ENCODE data around the gene RPL14.

RPL14 gene

GRCh38 chr3:40452057-40452456, 5.1 kb upstream of the RPL14 start:
- TF ChIP-seq OSR1 (CRISPR knock-in tag; IDR thresholded peaks at IDR 0.05) (no peak), GLIS3 (CRISPR knock-in tag; IDR thresholded peaks at IDR 0.05) (no peak), BACH2 (CRISPR knock-in tag; IDR thresholded peaks at IDR 0.05; ENCODE audit: borderline replicate concordance) (no peak), RARB (CRISPR knock-in tag; IDR thresholded peaks at IDR 0.05) (no peak), TCF4 (CRISPR knock-in tag; IDR thresholded peaks at IDR 0.05; ENCODE audit: borderline replicate concordance) (no peak), ZFP3 (CRISPR knock-in tag; IDR thresholded peaks at IDR 0.05) (no peak), TOX (CRISPR knock-in tag; IDR thresholded peaks at IDR 0.05; ENCODE audit: borderline replicate concordance) (no peak), CSRNP3 (CRISPR knock-in tag; IDR thresholded peaks at IDR 0.05) (no peak), ZNF8 (CRISPR knock-in tag; IDR thresholded peaks at IDR 0.05) (no peak), ARNTL (CRISPR knock-in tag; IDR thresholded peaks at IDR 0.05; ENCODE audit: borderline replicate concordance, low read depth) (no peak), PATZ1 (CRISPR knock-in tag; IDR thresholded peaks at IDR 0.05; ENCODE audit: borderline replicate concordance) (no peak), ESRRG (CRISPR knock-in tag; IDR thresholded peaks at IDR 0.05) (no peak), CSDC2 (CRISPR knock-in tag; IDR thresholded peaks at IDR 0.05) (no peak)
- TF ChIP-seq, protein P1, sequence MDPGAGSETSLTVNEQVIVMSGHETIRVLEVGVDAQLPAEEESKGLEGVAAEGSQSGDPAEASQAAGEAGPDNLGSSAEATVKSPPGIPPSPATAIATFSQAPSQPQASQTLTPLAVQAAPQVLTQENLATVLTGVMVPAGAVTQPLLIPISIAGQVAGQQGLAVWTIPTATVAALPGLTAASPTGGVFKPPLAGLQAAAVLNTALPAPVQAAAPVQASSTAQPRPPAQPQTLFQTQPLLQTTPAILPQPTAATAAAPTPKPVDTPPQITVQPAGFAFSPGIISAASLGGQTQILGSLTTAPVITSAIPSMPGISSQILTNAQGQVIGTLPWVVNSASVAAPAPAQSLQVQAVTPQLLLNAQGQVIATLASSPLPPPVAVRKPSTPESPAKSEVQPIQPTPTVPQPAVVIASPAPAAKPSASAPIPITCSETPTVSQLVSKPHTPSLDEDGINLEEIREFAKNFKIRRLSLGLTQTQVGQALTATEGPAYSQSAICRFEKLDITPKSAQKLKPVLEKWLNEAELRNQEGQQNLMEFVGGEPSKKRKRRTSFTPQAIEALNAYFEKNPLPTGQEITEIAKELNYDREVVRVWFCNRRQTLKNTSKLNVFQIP (CRISPR knock-in tag; IDR thresholded peaks at IDR 0.05; ENCODE audit: borderline replicate concordance, low read depth): no peak

DNA sequence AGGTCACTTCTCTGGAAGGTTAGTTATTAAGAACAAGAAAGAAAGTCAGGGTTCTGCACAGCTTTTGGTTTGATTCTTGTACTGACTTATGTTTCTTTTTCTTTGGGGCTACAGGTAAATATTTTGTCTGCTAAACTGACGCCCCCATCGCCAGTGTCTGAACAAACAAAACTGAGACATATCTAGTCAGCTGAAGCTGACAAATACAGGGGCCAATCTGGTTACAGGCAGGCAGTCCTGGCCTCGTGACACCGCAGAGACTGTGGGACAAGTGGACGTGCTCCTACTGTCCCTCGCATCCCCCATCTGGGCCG, 4.6 kb upstream of the RPL14 start:
- no peak for TF ChIP-seq TSHZ2 (CRISPR knock-in tag; IDR thresholded peaks at IDR 0.05)
- TF ChIP-seq ZC3H10 (CRISPR knock-in tag; IDR thresholded peaks at IDR 0.05): no peak
- no peak for TF ChIP-seq SNAI2 (CRISPR knock-in tag; IDR thresholded peaks at IDR 0.05)
- TF ChIP-seq ESRRG (CRISPR knock-in tag; IDR thresholded peaks at IDR 0.05): no peak
- TF ChIP-seq ZNF8 (CRISPR knock-in tag; IDR thresholded peaks at IDR 0.05): no peak
- no peak for TF ChIP-seq ARNTL (CRISPR knock-in tag; IDR thresholded peaks at IDR 0.05; ENCODE audit: borderline replicate concordance, low read depth)
- TF ChIP-seq PPARA (CRISPR knock-in tag; IDR thresholded peaks at IDR 0.05; ENCODE audit: borderline replicate concordance): no peak
- TF ChIP-seq ZFP3 (CRISPR knock-in tag; IDR thresholded peaks at IDR 0.05): no peak
- no peak for TF ChIP-seq BACH2 (CRISPR knock-in tag; IDR thresholded peaks at IDR 0.05; ENCODE audit: borderline replicate concordance)
- no peak for TF ChIP-seq GLIS3 (CRISPR knock-in tag; IDR thresholded peaks at IDR 0.05)
- ATAC-seq: no peak

More at GRCh38 chr3:40452057-40452456, 5.1 kb upstream of the RPL14 start:
- ATAC-seq: no peak

GRCh38 chr3:40452876-40453730, 4.0 kb upstream of the RPL14 start:
- TF ChIP-seq SNAI2 (CRISPR knock-in tag; IDR thresholded peaks at IDR 0.05) (no peak), ZFP3 (CRISPR knock-in tag; IDR thresholded peaks at IDR 0.05) (peak; percentile 70; the same call in 1 of the 2 replicates), TSHZ2 (CRISPR knock-in tag; IDR thresholded peaks at IDR 0.05) (peak; percentile 41; the same call in 1 of the 2 replicates), ZFP30 (CRISPR knock-in tag; IDR thresholded peaks at IDR 0.05) (0 out of 2 replicates have a peak, but pooled peaks have one; percentile 3), TCF4 (CRISPR knock-in tag; IDR thresholded peaks at IDR 0.05; ENCODE audit: borderline replicate concordance) (peak; percentile 55; the same call in 1 of the 2 replicates)
- ATAC-seq: peak; percentile 96

All from SK-N-SH treated with all-trans-retinoic acid at 6 μM for 48 hours (cell line).